C4-2B (cell line): ENCODE measurements around the gene TRANK1.

Experiments
- CTCF ChIP-seq: fragments of 450-650 bp; conservative IDR thresholded peaks from 2 replicates; pipeline ENCODE4 v1.5.1; 2017; ENCODE audit warnings: mild to moderate bottlenecking
- ZFX ChIP-seq: fragments of 450-650 bp; IDR thresholded peaks from 2 replicates; pipeline ENCODE4 v1.6.1; 2017

GRCh38 chr3:36812240-36812639 lies 132.6 kb downstream of the TRANK1 start:
- TF ChIP-seq CTCF (no peak), ZFX (no peak)
